HAP-1 (cell line): ENCODE measurements around the gene ZMYND15.
"Not testable (repeated sequence)": the region's sequence is repeated elsewhere in the genome, so short reads cannot be mapped to it uniquely, and the experiment has no call there.

Source experiments
- DNase-seq, 2 experiments: peaks; one replicate each; pipeline ENCODE4 v3.0.0-alpha.2; 2016 to 2020; ENCODE audit warnings: low spot score in 2 of 2
- H3K27me3 ChIP-seq: fragments of 250-450 bp; sonication (Bioruptor Pico); 2 replicates; pipeline ENCODE4 v1.5.1; 2020; ENCODE audit warnings: low read depth, mild to moderate bottlenecking, moderate library complexity
- H3K36me3 ChIP-seq: fragments of 250-450 bp; sonication (Bioruptor Pico); replicated peaks from 2 replicates; pipeline ENCODE4 v1.5.1; 2020; ENCODE audit warnings: mild to moderate bottlenecking
- H3K4me1 ChIP-seq: fragments of 250-450 bp; sonication (Bioruptor Pico); 2 replicates; pipeline ENCODE4 v1.5.1; 2020; ENCODE audit warnings: mild to moderate bottlenecking
- H3K4me3 ChIP-seq: fragments of 250-450 bp; sonication (Bioruptor Pico); 2 replicates; pipeline ENCODE4 v1.5.1; 2020; ENCODE audit warnings: mild to moderate bottlenecking, moderate library complexity
- H3K9me3 ChIP-seq: fragments of 250-450 bp; sonication (Bioruptor Pico); 2 replicates; pipeline ENCODE4 v1.5.1; 2020; ENCODE audit warnings: mild to moderate bottlenecking, moderate library complexity
- in situ Hi-C: fragments of 300-500 bp; cut with MboI; formaldehyde crosslinking; loops from 3 replicates; pipeline ENCODE4 v1.14.3; 2020; ENCODE audit warnings: low sequenced_read_pairs, inconsistent platforms, mixed read lengths

Gene ZMYND15

DNA sequence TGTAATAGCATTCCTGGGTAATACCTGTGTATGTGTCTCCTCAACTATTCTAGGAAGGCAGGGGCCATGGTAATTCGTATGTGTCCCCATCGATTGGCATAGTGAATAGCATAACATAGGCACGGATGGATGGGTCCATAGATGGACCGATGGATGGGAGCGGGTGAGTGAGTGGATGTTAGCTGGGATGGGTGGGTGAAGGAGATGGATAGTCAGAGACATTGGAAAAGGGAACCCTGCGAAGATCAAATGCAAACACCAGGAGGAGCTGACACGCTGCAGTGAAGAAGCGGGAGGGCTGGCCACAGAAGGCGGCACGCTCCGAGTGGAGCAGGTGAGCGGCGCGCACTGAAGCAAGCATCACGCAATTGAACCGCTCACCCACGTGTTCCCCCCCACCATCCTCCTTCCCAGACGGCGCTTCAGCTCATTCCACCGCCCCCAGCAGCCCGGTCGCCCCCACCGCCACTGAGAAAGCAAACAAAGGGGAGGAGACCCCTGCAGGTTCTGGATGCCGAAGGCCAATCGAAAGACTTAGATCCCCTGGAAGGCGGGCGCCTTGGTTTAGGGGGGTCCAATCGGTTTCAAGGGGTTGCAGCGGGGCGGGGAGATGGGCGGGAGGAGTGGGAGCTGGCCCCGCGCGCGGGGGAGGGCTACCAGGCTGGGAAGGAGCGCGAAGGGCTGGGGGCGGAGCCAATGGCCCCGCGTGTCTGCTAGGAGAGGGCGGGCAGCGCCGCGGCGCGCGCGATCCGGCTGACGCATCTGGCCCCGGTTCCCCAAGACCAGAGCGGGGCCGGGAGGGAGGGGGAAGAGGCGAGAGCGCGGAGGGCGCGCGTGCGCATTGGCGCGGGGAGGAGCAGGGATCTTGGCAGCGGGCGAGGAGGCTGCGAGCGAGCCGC is 29.6 kb upstream of the ZMYND15 start, which contains the start of gene ARRB2:
TSS of gene ARRB2 (plus strand) at position 839 of the 899 bp plus-strand sequence. CDS start 90 bp downstream, outside the sequence.
- in situ Hi-C loops = no loop called here
- Histone ChIP-seq H3K27me3 (no peaks in the 10 kb centered on the region), H3K9me3 (no peaks in the 10 kb centered on the region), H3K4me3 (peak within 1 kb of the TSS; percentile 67), H3K36me3 (0 out of 2 replicates have a peak, but pooled peaks cover 3% of the 10 kb centered on the region), H3K4me1 (peaks cover 7% of the 10 kb centered on the region)
- DNase-seq = peak; percentile 95 to 99

- in situ Hi-C loops = no loop called here
- H3K36me3 ChIP-seq = peaks cover 4% of the 10 kb centered on the region; the same call in 1 of the 2 replicates
- peaks cover 7% of the 10 kb centered on the region for H3K4me1 ChIP-seq
- H3K27me3 ChIP-seq = no peaks in the 10 kb centered on the region
- H3K9me3 ChIP-seq = no peaks in the 10 kb centered on the region
- peak overlapping the region; percentile 67 for H3K4me3 ChIP-seq
- DNase-seq = no peak
Measured at GRCh38 chr17:4710693-4711634, 28.7 kb upstream of the ZMYND15 start.

GRCh38 chr17:4711661-4712181 is 27.9 kb upstream of the ZMYND15 start:
- no peak for DNase-seq
- in situ Hi-C loops = no loop called here
- peaks cover 7% of the 10 kb centered on the region for H3K4me1 ChIP-seq
- no peaks in the 10 kb centered on the region for H3K9me3 ChIP-seq
- peaks cover 7% of the 10 kb centered on the region for H3K36me3 ChIP-seq
- H3K4me3 ChIP-seq = peak overlapping the region; percentile 67
- H3K27me3 ChIP-seq = no peaks in the 10 kb centered on the region

DNA sequence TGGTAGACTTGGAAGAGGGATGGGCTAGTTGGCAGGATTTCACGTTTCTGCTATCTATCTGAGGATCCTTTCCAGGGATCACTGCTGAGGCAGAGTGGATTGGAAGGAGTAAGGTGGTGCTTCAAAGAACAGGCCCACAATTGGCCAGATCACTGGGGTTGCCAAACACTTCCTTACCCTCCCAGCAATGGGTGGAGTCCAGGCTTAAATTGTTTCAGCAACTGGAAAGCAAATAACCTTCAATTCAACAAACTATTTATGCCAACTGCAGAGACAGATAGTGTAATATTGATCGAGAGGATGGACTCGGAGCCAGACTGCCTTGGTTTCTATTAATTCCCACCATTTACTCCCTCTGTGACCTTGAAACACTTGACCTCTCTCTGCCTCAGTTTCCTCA is 27.1 kb upstream of the ZMYND15 start:
- no peaks in the 10 kb centered on the region for H3K9me3 ChIP-seq
- H3K36me3 ChIP-seq = peaks cover 15% of the 10 kb centered on the region
- in situ Hi-C loops = no loop called here
- peaks cover 7% of the 10 kb centered on the region for H3K4me1 ChIP-seq
- no peak overlapping the region for H3K4me3 ChIP-seq
- no peak for DNase-seq
- no peaks in the 10 kb centered on the region for H3K27me3 ChIP-seq

DNA sequence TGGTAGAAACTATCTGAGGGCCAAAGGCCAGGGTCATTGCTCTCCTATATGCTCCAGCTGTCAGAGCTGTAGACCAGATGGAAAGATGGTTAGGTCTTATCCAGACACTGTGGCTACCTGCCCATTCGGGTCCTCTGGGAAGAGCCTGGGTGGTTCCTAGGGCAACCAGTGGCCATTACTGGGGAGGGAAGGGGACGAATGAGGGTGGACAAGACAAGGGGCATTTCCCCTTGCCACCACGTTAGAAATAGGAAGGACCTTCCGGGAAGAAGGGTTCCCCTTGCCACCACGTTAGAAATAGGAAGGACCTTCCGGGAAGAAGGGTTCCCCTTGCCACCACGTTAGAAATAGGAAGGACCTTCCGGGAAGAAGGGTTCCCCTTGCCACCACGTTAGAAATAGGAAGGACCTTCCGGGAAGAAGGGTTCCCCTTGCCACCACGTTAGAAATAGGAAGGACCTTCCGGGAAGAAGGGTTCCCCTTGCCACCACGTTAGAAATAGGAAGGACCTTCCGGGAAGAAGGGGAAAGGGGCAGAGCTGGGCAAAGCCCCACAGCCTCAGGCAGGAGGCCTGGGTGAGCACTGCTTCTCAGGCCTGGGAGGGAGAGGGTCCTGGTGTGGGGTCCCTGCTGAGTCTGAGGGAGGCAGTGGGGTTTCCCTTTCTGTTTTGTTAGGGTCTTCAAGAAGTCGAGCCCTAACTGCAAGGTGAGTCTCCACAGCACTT is 25.1 kb upstream of the ZMYND15 start:
- DNase-seq, H3K9me3 ChIP-seq, H3K4me1 ChIP-seq, H3K4me3 ChIP-seq, H3K27me3 ChIP-seq, in situ Hi-C loops: not testable (repeated sequence)
- peaks cover 19% of the 10 kb centered on the region for H3K36me3 ChIP-seq

DNA sequence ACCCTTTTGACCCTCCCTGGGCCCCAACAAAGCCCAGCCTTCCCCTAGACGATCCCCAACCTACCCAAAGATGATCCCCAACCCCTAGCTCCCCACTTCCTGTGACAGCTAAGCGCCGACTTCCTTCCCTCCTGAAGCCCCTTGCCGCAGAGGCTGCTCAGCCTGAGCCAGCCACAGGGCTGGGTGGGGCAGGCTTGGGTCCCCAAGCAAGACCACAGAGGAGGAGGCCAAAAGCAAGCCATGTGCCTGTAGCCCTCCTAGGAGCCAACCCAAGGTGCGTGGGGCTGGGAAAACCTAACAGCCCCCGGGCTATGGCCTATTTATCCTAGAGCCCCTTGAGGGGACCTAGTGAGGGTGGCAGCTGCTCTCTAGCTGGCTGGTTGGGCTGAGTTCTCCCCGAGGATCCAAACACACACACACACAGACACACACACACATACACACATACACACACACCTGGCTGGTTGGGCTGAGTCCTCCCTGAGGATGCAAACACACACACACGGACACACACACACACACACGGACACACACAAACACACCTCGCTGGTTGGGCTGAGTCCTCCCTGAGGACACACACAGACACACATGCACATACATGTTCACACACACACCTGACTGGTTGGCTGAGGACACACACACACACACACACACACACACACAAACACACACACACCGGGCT is 24.4 kb upstream of the ZMYND15 start:
- Histone ChIP-seq H3K9me3 (no peaks in the 10 kb centered on the region), H3K4me1 (peaks cover 4% of the 10 kb centered on the region; the same call in 1 of the 2 replicates), H3K27me3 (no peaks in the 10 kb centered on the region), H3K36me3 (peaks cover 24% of the 10 kb centered on the region), H3K4me3 (no peak overlapping the region)
- in situ Hi-C loops = no loop called here
- no peak for DNase-seq

- DNase-seq = no peak
- no peak overlapping the region for H3K4me3 ChIP-seq
- in situ Hi-C loops = no loop called here
- peaks cover 24% of the 10 kb centered on the region for H3K36me3 ChIP-seq
- peaks cover 4% of the 10 kb centered on the region; the same call in 1 of the 2 replicates for H3K4me1 ChIP-seq
- H3K9me3 ChIP-seq = no peaks in the 10 kb centered on the region
- no peaks in the 10 kb centered on the region for H3K27me3 ChIP-seq
Measured at GRCh38 chr17:4716081-4716480, 23.6 kb upstream of the ZMYND15 start.

DNA sequence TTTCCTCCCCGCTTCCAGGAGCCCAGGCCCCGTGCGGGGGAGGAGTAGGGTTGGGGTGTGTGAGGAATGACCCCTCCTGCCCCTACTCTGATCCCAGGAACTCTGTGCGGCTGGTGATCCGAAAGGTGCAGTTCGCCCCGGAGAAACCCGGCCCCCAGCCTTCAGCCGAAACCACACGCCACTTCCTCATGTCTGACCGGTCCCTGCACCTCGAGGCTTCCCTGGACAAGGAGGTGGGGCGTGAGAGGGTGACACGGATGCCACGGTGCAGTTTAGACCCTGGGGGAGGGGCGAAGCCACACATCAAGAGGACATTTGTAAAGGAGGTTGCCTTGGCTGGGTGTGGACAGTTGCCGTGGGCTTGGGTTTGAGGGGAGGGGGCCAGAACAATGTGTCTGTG is 21.8 kb upstream of the ZMYND15 start:
- Histone ChIP-seq H3K4me3 (no peak overlapping the region), H3K9me3 (no peaks in the 10 kb centered on the region), H3K36me3 (peaks cover 21% of the 10 kb centered on the region), H3K4me1 (no peaks in the 10 kb centered on the region), H3K27me3 (no peaks in the 10 kb centered on the region)
- in situ Hi-C loops = no loop called here
- no peak for DNase-seq

DNA sequence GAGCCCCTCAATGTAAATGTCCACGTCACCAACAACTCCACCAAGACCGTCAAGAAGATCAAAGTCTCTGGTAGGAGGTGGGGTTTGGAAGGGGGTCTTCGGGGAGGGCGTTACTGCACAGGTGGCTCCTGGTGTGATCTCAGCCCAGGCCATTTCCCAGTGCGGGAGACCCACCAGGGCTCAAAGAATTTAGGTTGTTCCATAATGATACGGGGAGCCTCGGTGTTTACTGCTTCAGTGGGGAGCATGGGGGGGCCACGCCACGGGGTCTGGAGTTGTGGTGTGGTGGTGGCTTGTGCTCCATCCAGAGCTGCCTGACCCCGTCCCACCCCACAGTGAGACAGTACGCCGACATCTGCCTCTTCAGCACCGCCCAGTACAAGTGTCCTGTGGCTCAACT is 21.4 kb upstream of the ZMYND15 start:
- no peak overlapping the region for H3K4me3 ChIP-seq
- H3K36me3 ChIP-seq = peaks cover 21% of the 10 kb centered on the region
- no peaks in the 10 kb centered on the region for H3K9me3 ChIP-seq
- DNase-seq = no peak
- no peaks in the 10 kb centered on the region for H3K4me1 ChIP-seq
- no peaks in the 10 kb centered on the region for H3K27me3 ChIP-seq
- in situ Hi-C loops = no loop called here

DNA sequence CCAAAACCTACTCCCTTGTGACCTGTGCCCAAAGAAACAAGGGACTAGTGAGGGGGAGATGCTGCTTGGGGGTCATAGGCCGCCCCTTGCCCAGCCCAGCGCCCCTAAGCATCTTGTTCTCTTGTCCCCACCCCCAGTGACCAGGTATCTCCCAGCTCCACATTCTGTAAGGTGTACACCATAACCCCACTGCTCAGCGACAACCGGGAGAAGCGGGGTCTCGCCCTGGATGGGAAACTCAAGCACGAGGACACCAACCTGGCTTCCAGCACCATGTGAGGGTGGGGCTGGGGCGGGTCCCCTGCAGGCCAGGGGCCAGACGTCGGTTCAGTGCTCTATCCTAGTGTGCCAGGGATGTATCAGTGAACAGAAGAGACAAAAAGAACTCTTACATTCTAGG is 20.5 kb upstream of the ZMYND15 start:
- no peaks in the 10 kb centered on the region for H3K27me3 ChIP-seq
- H3K4me1 ChIP-seq = no peaks in the 10 kb centered on the region
- peaks cover 21% of the 10 kb centered on the region for H3K36me3 ChIP-seq
- no peak for DNase-seq
- in situ Hi-C loops = no loop called here
- H3K9me3 ChIP-seq = no peaks in the 10 kb centered on the region
- no peak overlapping the region for H3K4me3 ChIP-seq

DNA sequence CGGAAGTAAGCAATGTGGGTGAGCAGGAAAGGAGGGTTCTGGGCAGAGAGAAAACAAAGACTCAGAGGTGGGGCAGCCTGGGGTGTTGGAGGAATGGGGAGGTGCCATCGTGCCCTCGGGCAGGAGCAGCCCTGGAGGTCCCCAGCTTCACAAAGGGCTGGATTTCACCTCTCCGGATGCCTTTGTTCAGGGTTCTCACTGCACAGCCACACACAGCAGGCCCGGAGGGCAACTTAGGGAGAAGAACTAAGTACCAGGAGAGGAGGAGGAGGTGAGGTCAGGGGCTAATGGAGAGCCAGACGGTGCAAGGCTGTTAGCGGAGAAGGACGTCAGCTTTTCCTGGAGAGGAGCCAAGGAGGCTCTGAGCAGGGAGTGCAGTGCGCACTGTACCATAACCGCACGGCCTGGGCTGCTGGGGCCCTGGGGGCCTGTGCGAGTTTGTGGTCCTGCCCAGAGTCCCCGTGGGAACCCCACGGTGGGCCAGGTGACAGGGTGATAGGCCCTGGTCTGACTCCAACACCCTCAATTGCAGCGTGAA is 19.9 kb upstream of the ZMYND15 start:
- Histone ChIP-seq H3K36me3 (peaks cover 21% of the 10 kb centered on the region), H3K27me3 (no peaks in the 10 kb centered on the region), H3K4me1 (no peaks in the 10 kb centered on the region), H3K9me3 (no peaks in the 10 kb centered on the region), H3K4me3 (no peak overlapping the region)
- in situ Hi-C loops = no loop called here
- peak in 1 of 2 experiments; percentile 45 for DNase-seq

GRCh38 chr17:4720787-4721186 is 18.8 kb upstream of the ZMYND15 start:
- Histone ChIP-seq H3K4me3 (no peak overlapping the region), H3K9me3 (no peaks in the 10 kb centered on the region), H3K27me3 (no peaks in the 10 kb centered on the region), H3K4me1 (no peaks in the 10 kb centered on the region), H3K36me3 (peaks cover 21% of the 10 kb centered on the region)
- in situ Hi-C loops = no loop called here
- no peak for DNase-seq
